Nucleus accumbens (tissue), 56 donors: ENCODE results near the gene BRI3.

Source experiments
- DNase-seq, 56 donors: peaks; one replicate each; lab custom pipeline; 2025; lab: John Stamatoyannopoulos, UW

Gene BRI3

DNA sequence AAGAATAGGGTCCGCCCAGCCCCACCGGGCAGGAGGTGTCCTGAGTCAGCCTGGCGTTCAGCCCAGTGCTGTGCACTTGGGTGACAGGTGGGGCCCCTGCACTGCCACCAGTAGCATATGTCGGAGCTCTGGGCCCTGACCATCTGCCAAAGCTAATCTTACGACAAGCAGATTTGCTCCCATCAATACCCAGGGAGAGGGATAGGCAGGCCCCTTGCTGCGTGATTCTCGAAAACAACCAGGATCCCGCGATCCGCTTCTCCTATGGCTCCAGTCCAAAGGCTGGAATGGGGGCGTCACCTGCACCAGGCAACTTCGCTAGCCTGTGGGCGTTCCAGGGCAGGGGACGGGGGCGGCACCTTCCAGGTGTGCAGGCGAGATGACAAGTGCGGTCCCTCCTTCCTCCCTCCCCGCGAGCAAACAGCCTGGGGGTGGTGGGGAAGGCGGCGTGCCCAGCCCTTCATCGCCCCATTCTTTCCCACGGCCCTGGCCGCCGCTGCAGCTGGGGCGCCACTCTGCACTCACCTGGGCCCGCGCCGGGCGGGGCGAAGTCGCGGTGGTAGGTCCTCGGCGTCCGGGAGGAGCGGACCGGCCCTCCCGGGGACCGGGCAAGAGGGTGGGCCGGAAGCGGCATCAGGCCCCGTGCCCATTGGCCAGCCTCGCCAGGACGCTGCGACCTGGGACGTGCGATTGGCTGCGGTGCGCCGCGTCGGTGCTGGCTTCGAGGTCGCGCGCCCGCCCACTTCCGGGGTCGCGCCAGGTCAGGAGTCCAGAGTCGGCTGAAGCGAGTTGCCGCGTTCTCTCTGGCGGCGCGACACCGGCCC lies 29.7 kb upstream of the BRI3 start, which contains the start of gene TECPR1:
TSS of gene TECPR1 (minus strand) at position 632 of the 824 bp plus-strand sequence. CDS start 6,086 bp downstream, outside the sequence.
- DNase-seq: peak; percentile 32 to 96 (median 91)

DNA sequence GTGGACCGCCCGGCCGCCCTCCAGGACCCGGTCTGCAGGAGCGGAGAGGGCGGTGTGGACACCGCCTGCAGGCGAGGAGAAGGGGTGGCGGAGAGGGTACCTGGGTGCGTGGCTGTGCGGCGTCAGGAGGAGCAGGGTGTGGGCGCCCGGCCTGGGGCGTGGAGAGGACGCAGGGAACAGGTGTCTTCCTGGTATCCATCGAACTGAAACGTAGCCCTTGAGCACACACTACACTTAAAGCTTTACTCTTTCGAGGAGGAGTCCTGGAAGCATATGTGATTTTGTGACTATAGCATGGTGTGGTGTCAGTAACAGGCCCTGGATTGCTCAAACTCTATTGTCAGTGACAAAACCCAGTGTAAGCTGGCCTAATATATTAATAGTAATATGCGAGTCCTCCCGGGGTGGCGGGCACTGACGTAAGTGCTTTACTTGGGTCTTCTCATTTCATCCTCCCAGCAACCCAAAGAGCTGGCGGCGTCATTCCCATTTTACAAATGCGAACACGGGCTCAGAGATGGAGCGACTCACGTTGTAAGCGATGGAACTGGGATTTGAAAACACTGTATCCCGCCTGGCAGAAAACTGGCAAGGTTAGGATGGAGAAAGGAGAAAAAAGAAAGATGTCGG lies 28.9 kb upstream of the BRI3 start:
- DNase-seq: peak in 2 of 56 donors; percentile 1 to 12

DNA sequence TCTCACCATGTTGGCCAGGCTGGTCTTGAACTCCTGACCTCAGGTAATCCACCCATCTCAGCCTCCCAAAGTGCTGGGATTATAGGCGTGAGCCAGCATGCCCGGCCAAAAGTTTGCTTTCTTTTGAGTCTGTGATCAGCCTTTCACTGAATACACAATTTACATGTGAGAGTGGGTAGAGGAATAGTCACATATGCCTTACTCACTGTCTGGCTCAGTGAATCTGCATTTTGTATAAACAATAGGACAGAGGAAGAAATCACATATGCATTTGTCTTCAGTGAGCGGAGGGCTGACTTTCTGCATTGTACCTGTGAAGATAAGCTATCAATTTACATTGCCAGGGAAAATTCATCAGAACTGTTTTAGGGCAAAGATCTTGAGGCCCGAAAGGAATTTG lies 27.0 kb upstream of the BRI3 start:
- no peak for DNase-seq

DNA sequence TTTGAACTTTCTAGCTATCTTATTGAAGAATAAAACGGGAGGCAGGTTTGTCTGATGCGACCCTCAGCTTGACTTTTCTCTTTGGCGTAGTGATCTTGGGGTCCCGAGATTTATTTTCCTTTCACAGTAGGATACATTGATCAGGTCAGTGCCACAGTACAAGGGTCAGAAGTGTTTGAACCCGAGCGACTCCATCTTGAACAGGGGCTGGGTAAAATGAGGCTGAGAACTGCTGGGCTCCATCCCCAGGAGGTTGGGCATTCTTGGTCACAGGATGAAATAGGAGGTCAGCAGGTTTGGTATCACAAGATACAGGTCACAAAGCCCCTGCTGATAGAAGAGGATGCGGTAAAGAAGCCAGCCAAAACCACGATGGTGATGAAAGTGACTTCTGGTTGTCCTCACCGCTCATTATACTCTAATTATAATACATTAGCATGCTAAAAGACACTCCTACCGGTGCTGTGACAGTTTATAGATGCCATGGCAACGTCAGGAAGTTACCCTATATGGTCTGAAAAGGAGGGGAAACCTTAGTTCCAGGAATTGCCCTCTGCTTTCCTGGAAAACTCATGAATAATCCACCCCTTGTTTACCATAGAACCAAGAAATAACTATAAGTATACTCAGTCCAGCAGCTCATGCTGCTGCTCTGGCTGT lies 26.4 kb upstream of the BRI3 start:
- DNase-seq: no peak

- no peak for DNase-seq
Observed at GRCh38 chr7:98256431-98256830, 25.1 kb upstream of the BRI3 start.

- no peak for DNase-seq
Observed at GRCh38 chr7:98257701-98258100, 23.8 kb upstream of the BRI3 start.

- DNase-seq: no peak
Observed at GRCh38 chr7:98265841-98266271, 15.6 kb upstream of the BRI3 start.

DNA sequence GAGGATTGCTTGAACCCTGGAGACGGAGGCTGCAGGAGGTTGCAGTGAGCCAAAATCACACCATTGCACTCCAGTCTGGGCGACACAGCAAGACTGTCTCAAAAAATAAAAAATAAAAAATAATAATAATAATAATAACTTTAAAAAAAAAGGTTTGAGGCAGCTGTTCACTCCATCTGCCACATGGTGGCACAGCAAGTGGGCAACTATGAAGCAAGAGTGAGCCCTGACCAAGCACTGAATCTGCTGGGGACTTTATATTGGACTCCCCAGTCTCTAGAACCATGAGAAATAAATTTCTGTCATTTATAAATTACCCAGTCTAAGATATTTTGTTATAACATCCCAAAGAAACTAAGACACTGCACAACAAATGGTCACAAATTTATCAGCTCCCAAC lies 14.6 kb upstream of the BRI3 start:
- DNase-seq: no peak

GRCh38 chr7:98267303-98267702 lies 14.2 kb upstream of the BRI3 start:
- no peak for DNase-seq

GRCh38 chr7:98276241-98276761 lies 5.2 kb upstream of the BRI3 start:
- DNase-seq: no peak

DNA sequence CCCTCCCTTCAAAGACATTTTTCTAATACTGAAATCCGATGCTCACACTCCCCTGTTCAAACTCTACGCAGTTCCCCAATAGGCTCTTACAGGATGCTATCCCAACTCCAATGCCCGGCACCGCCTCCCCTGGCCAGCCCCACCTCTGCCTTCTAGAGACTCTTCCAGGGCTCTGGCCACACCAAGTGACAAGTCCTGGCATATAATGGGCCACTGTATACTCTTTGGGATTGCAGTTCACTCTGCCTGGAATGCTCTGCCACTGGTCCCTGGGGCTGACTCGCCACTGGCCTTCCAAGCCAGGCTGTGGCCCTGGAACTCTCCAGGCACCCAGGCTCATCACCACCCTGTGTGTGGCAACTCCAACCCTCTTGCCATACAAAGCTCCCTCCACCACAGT lies 3.1 kb upstream of the BRI3 start:
- no peak for DNase-seq

GRCh38 chr7:98278936-98279335 lies 2.5 kb upstream of the BRI3 start:
- DNase-seq: no peak

DNA sequence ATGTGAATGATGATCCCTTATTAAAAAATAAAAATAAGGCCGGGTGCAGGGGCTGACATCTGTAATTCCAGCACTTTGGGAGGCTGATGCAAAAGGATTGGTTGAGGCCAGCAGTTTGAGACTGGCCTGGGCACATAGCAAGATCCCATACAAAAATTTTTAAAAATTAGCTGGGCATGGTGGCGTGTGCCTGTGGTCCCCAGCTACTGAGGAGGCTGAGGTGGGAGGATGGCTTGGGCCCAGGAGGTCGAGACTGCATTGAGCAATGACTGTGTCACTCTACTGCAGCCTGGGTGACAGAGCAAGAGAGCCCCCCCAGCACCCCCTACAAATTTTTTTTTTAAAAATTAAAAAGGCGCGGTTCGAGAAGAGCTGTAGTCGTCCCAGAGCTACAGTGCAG lies 1.2 kb upstream of the BRI3 start:
- no peak for DNase-seq

GRCh38 chr7:98281757-98282606 lies 496 bp downstream of the BRI3 start:
- DNase-seq: peak in 23 of 56 donors; percentile 21 to 68 (median 49)

GRCh38 chr7:98282703-98283102 lies 1.2 kb downstream of the BRI3 start:
- peak in 1 of 56 donors; percentile 7 for DNase-seq

- peak in 4 of 56 donors; percentile 8 to 15 (median 13) for DNase-seq
Observed at GRCh38 chr7:98283127-98283886, 1.8 kb downstream of the BRI3 start.

- DNase-seq: no peak
Observed at GRCh38 chr7:98283887-98284222, 2.4 kb downstream of the BRI3 start.

DNA sequence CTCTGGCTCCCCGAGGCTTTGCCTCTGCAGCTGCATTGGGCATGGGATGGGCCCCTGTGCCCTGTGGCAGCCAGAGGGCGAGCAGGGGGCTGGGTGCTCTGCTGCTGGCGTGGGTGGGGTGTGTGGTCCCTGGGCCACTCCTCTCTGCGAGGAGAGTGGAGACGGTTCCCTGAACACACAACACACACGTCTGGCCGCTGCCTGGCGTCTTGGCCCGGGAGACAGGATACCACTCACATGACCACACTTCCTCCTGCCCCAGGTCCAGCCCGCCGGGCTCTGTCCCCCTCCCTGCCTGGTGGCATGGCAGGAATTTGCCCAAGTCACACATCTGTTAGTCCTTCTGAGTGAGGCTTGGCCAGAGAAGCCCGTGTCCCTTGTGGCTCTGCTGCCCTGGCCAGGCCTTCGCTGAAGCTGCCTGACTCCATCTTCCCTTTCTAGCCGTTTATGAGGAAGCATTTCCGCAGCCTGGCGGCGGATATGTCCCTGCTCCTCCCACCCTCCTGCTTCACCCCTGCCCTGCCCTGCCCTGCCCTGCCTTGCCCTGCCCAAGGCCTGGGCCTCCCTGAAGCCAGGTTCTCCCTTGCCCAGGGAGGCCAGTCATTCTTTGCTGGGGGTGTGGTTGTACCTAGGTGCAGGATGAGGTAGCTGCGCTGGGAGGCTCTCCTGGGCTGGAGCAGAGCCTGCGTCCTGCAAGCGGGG lies 3.0 kb downstream of the BRI3 start:
- peak in 14 of 56 donors; percentile 9 to 46 (median 22) for DNase-seq
